Adrenal gland (tissue), 5 donors: Measurements from ENCODE around the gene KRT80.

Experiments used
- POLR2A ChIP-seq, 2 donors: fragments of 450-650 bp; IDR thresholded peaks; one replicate each; pipeline ENCODE4 v1.6.1; 2017; ENCODE audit warnings: antibody characterized with exemption in 2 of 2, mild to moderate bottlenecking in 2 of 2, moderate library complexity in 1 of 2
- TF ChIP-seq, protein P1 (sequence below), 6 experiments: fragments of 450-650 bp in 4 of 6; fragments of 200-600 bp in 2 of 6; sonication (generic) in 1 of 6; IDR thresholded peaks; 1 replicate in 5 of 6; 2 replicates in 1 of 6; pipeline versions ENCODE4 v1.5.1 to v1.8.0; 2016 to 2021; ENCODE audit warnings: antibody characterized with exemption in 6 of 6, mild to moderate bottlenecking in 2 of 6, moderate library complexity in 1 of 6
- donor health status: DM: no; HTN: no; CAD: no.

GRCh38 chr12:52236386-52237050, 44.7 kb upstream of the KRT80 start:
- no peak for TF ChIP-seq POLR2A (IDR thresholded peaks at IDR 0.05)
- TF ChIP-seq, protein P1, sequence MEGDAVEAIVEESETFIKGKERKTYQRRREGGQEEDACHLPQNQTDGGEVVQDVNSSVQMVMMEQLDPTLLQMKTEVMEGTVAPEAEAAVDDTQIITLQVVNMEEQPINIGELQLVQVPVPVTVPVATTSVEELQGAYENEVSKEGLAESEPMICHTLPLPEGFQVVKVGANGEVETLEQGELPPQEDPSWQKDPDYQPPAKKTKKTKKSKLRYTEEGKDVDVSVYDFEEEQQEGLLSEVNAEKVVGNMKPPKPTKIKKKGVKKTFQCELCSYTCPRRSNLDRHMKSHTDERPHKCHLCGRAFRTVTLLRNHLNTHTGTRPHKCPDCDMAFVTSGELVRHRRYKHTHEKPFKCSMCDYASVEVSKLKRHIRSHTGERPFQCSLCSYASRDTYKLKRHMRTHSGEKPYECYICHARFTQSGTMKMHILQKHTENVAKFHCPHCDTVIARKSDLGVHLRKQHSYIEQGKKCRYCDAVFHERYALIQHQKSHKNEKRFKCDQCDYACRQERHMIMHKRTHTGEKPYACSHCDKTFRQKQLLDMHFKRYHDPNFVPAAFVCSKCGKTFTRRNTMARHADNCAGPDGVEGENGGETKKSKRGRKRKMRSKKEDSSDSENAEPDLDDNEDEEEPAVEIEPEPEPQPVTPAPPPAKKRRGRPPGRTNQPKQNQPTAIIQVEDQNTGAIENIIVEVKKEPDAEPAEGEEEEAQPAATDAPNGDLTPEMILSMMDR (IDR thresholded peaks at IDR 0.05), result no peak
